HL-60 (cell line): Measurements from ENCODE around the gene CDC42EP3.

Experiments used
- CTCF ChIP-seq: IDR thresholded peaks from one replicate; pipeline ENCODE4 v1.5.1; 2011; ENCODE audit warnings: low read length, control low read depth, inconsistent platforms; ENCODE audit not compliant: insufficient read depth
- GABPA ChIP-seq: IDR thresholded peaks from 2 replicates; pipeline ENCODE4 v1.6.1; 2012; ENCODE audit warnings: low read depth
- REST ChIP-seq: IDR thresholded peaks from 2 replicates; pipeline ENCODE4 v1.6.1; 2012; ENCODE audit warnings: low read depth; ENCODE audit not compliant: insufficient replicate concordance

GRCh38 chr2:37689751-37690150 lies 18.3 kb upstream of the CDC42EP3 start:
- no peak for TF ChIP-seq GABPA
- no peak for TF ChIP-seq CTCF
- TF ChIP-seq REST: no peak
